HEK293 (cell line): ENCODE measurements around the gene OBSCN.

Source experiments
- CTCF ChIP-seq: fragments of 450-650 bp; formaldehyde crosslinking; IDR thresholded peaks from 2 replicates; pipeline ENCODE4 v1.5.1; 2016; ENCODE audit warnings: missing biosample characterization, missing genetic modification characterization
- ELK4 ChIP-seq: IDR thresholded peaks from 2 replicates; pipeline ENCODE4 v1.6.1; 2011; ENCODE audit warnings: mild to moderate bottlenecking, low read depth, low read length, borderline replicate concordance
- TF ChIP-seq, protein P1 (sequence below): fragments of 450-650 bp; formaldehyde crosslinking; optimal IDR thresholded peaks from 2 replicates; pipeline ENCODE3; 2016; ENCODE audit warnings: missing biosample characterization, mild to moderate bottlenecking, missing genetic modification characterization

GRCh38 chr1:228209657-228210056 is 1.8 kb downstream of the OBSCN start:
- TF ChIP-seq, protein P1, sequence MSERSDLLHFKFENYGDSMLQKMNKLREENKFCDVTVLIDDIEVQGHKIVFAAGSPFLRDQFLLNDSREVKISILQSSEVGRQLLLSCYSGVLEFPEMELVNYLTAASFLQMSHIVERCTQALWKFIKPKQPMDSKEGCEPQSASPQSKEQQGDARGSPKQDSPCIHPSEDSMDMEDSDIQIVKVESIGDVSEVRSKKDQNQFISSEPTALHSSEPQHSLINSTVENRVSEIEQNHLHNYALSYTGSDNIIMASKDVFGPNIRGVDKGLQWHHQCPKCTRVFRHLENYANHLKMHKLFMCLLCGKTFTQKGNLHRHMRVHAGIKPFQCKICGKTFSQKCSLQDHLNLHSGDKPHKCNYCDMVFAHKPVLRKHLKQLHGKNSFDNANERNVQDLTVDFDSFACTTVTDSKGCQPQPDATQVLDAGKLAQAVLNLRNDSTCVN (tag by site-specific recombination): no peak
- TF ChIP-seq CTCF (tag by site-specific recombination) (no peak), ELK4 (no peak)
